Heart left ventricle (tissue), 13 donors: ENCODE results near the gene HIBADH.

Source experiments
- POLR2A ChIP-seq, 2 donors: fragments of 450-650 bp; IDR thresholded peaks; one replicate each; pipeline ENCODE4 v1.6.1; 2017; ENCODE audit warnings: antibody characterized with exemption in 2 of 2, mild to moderate bottlenecking in 2 of 2, moderate library complexity in 2 of 2
- TF ChIP-seq, protein P1 (sequence below), 12 donors: fragments of 200-600 bp; sonication (generic) in 4 of 12; IDR thresholded peaks; one replicate each; pipeline versions ENCODE4 v1.5.0 to v1.8.0; 2018 to 2022; ENCODE audit warnings: antibody characterized with exemption in 12 of 12, mild to moderate bottlenecking in 5 of 12
- donor health status: ischemic (EF 13 %, LVEDD 7.1; RV severe dilation, severe dysfunction).
- donor health status: DM: no; HTN: yes; CAD: no.
- donor health status: DM: no; HTN: no; CAD: no.
- donor health status: ischemic (EF 25% LVEDD 6.9; RV normal size, moderate dysfunction).
- donor health status: ischemic (EF 25% LVEDD 5.7; RV mildly dilated, moderate dysfunction).
- donor health status: ischemic (EF 35%, LVEDD 5.7; RV mildly dilated, moderate dysfunction).
- donor health status: nonischemic (EF 11% LVEDD 7.7; RV severe dilation, severe dysfunction).
- donor health status: DM: yes; HTN: yes; CAD: no.
- donor health status: PGD.
- donor health status: ischemic (EF 29% LVEDD 5.4; RV normal size, mild dysfunction).
- donor health status: nonischemic (EF 23%, LVEDD 6.1; RV moderate dilation, normal function).

DNA sequence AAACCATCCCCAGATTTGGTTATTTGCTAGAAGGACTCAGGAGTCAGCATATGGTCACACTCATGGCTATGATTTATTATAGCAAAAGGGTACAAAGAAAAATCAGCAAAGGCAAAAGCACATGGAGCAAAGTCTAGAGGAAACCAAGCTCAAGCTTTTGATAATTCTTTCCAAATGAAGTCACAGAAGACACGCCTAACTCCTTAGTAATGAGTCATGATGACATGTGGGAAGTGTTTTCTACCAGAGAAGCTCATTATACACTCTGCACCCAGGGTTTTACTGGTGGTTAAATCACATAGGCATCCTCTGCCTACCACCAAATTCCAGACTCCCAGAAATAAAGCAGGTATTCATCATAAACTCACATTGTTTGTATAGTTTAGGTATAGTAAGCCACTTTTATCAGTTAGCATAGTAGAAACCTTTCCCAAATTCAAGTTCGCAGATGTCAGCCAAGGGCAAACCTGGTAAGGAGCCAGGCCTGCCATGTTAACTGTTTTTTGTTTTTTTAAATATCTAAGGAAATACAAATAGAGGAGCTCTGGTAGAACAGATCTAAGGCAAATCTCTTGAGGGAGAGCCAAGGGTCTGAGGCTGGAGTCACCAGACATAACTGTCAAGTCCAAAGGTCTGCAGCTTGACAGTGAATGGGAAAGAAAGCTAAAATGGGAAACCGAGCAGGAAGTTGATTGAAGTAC lies 15.4 kb upstream of the HIBADH start:
- TF ChIP-seq POLR2A (IDR thresholded peaks at IDR 0.05): no peak
- TF ChIP-seq, protein P1, sequence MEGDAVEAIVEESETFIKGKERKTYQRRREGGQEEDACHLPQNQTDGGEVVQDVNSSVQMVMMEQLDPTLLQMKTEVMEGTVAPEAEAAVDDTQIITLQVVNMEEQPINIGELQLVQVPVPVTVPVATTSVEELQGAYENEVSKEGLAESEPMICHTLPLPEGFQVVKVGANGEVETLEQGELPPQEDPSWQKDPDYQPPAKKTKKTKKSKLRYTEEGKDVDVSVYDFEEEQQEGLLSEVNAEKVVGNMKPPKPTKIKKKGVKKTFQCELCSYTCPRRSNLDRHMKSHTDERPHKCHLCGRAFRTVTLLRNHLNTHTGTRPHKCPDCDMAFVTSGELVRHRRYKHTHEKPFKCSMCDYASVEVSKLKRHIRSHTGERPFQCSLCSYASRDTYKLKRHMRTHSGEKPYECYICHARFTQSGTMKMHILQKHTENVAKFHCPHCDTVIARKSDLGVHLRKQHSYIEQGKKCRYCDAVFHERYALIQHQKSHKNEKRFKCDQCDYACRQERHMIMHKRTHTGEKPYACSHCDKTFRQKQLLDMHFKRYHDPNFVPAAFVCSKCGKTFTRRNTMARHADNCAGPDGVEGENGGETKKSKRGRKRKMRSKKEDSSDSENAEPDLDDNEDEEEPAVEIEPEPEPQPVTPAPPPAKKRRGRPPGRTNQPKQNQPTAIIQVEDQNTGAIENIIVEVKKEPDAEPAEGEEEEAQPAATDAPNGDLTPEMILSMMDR (IDR thresholded peaks at IDR 0.05): no peak
